NCI-H82 (cell line): ENCODE results near the gene ZDHHC9.

ENCODE experiments used
- DNase-seq: peaks from one replicate; lab custom pipeline; 2025; lab: John Stamatoyannopoulos, UW

Gene ZDHHC9

GRCh38 chrX:129823115-129823514, 20.6 kb downstream of the ZDHHC9 start:
- peak; percentile 70 for DNase-seq

- no peak for DNase-seq
Observed at GRCh38 chrX:129818123-129818522, 25.6 kb downstream of the ZDHHC9 start.

- DNase-seq = no peak
Observed at GRCh38 chrX:129813662-129814368, 29.9 kb downstream of the ZDHHC9 start.

- DNase-seq = no peak
Observed at GRCh38 chrX:129808829-129809796, 34.6 kb downstream of the ZDHHC9 start.

GRCh38 chrX:129808158-129808828, 35.4 kb downstream of the ZDHHC9 start:
- DNase-seq = no peak

GRCh38 chrX:129804806-129805205, 38.9 kb downstream of the ZDHHC9 start:
- DNase-seq = no peak

GRCh38 chrX:129802863-129803262, 40.8 kb downstream of the ZDHHC9 start:
- DNase-seq = no peak

GRCh38 chrX:129800186-129800585, 43.5 kb downstream of the ZDHHC9 start:
- no peak for DNase-seq

GRCh38 chrX:129798888-129799287, 44.8 kb downstream of the ZDHHC9 start:
- no peak for DNase-seq

- DNase-seq = no peak
Observed at GRCh38 chrX:129798456-129798855, 45.2 kb downstream of the ZDHHC9 start.

- no peak for DNase-seq
Observed at GRCh38 chrX:129797251-129797906, 46.3 kb downstream of the ZDHHC9 start.

GRCh38 chrX:129795584-129795983, 48.1 kb downstream of the ZDHHC9 start:
- DNase-seq = no peak

- DNase-seq = no peak
Observed at GRCh38 chrX:129793604-129794191, 50.0 kb downstream of the ZDHHC9 start.

- no peak for DNase-seq
Observed at GRCh38 chrX:129792586-129793291, 50.9 kb downstream of the ZDHHC9 start.

GRCh38 chrX:129791961-129792570, 51.6 kb downstream of the ZDHHC9 start:
- no peak for DNase-seq

GRCh38 chrX:129791336-129791735, 52.4 kb downstream of the ZDHHC9 start:
- no peak for DNase-seq

GRCh38 chrX:129790808-129791207, 52.9 kb downstream of the ZDHHC9 start:
- DNase-seq = no peak

GRCh38 chrX:129790146-129790545, 53.5 kb downstream of the ZDHHC9 start:
- DNase-seq = no peak

GRCh38 chrX:129788527-129788926, 55.2 kb downstream of the ZDHHC9 start:
- DNase-seq = no peak

- no peak for DNase-seq
Observed at GRCh38 chrX:129787336-129788055, 56.2 kb downstream of the ZDHHC9 start.
